A549 (cell line): ENCODE measurements around the gene DMRTC2. TPM values are rescaled to one million over a fixed set of nuclear protein-coding genes. Genes with fewer than 3 reads are reported as not detected.
A peak's percentile ranks its signal among the peaks of the same experiment; 100 is the strongest.

Experiments
- ATAC-seq, 2 experiments: fragments of 200-7000 bp in 1 of 2; fragments of >200 bp in 1 of 2; cut with Nextera tagmentation in 1 of 2; cut with Tn5 transposase in 1 of 2; 3 replicates each; pipeline versions ENCODE4 v1.8.0 to v1.9.1; 2018 to 2020; ENCODE audit warnings: mild to moderate bottlenecking in 1 of 2, moderate library complexity in 1 of 2
- CTCF ChIA-PET: fragments of 300-600 bp; sonication (Branson Sonifier 250); formaldehyde crosslinking; extraction: SDS; loops from one replicate; lab custom pipeline; 2021; ENCODE audit warnings: antibody characterized with exemption, inconsistent platforms; lab: Yijun Ruan, JAX
- POLR2A ChIA-PET: fragments of 350-600 bp; formaldehyde crosslinking; extraction: SDS; loops from one replicate; lab custom pipeline; 2021; ENCODE audit warnings: antibody characterized with exemption, inconsistent platforms; lab: Yijun Ruan, JAX
- DNase-seq, 2 experiments: peaks; one replicate each; pipeline versions ENCODE4 v3.0.0 to v3.0.0-alpha.2; 2011 to 2016; ENCODE audit warnings: low read depth in 1 of 2, low spot score in 1 of 2
- FAIRE-seq: peaks from 2 replicates; lab custom pipeline; 2011; peaks lifted over from hg19 to GRCh38; lab: Jason Lieb, UNC
- H3K27ac ChIP-seq, 2 experiments: fragments of >200 bp; sonication (Bioruptor Twin); formaldehyde crosslinking; 3 replicates each; pipeline ENCODE4 v1.5.1; 2016 to 2017
- H3K4me1 ChIP-seq: fragments of >200 bp; sonication (Bioruptor Twin); formaldehyde crosslinking; 3 replicates; pipeline ENCODE4 v1.6.1; 2016
- H3K4me2 ChIP-seq: fragments of >200 bp; sonication (Bioruptor Twin); formaldehyde crosslinking; 3 replicates; pipeline ENCODE4 v1.6.1; 2016
- H3K4me3 ChIP-seq: fragments of >200 bp; sonication (Bioruptor Twin); formaldehyde crosslinking; 3 replicates; pipeline ENCODE4 v1.5.1; 2016
- H3K9me3 ChIP-seq: fragments of >200 bp; sonication (Bioruptor Twin); formaldehyde crosslinking; 3 replicates; pipeline ENCODE4 v1.6.1; 2016
- CBX2 ChIP-seq: fragments of 200-600 bp; sonication (generic); IDR thresholded peaks from 2 replicates; pipeline ENCODE4 v1.6.1; 2016; ENCODE audit warnings: low read depth, mild to moderate bottlenecking, borderline replicate concordance
- CBX8 ChIP-seq: fragments of 200-600 bp; sonication (generic); IDR thresholded peaks from 2 replicates; pipeline ENCODE4 v1.6.1; 2016
- CEBPB ChIP-seq, 2 experiments: fragments of >200 bp in 1 of 2; sonication (Bioruptor Twin) in 1 of 2; formaldehyde crosslinking in 1 of 2; IDR thresholded peaks; 2 replicates each; pipeline ENCODE4 v1.6.1; 2012 to 2016
- CHD2 ChIP-seq: fragments of 150-350 bp; IDR thresholded peaks from 2 replicates; pipeline ENCODE4 v1.6.1; 2014; ENCODE audit warnings: low read length; ENCODE audit not compliant: partially characterized antibody
- CTCF ChIP-seq: fragments of >200 bp; sonication (Bioruptor Twin); formaldehyde crosslinking; IDR thresholded peaks from 3 replicates; pipeline ENCODE4 v1.5.1; 2016
- EHF ChIP-seq: fragments of 250-450 bp; sonication (Bioruptor Pico); IDR thresholded peaks from 2 replicates; pipeline ENCODE4 v1.5.0; 2020; ENCODE audit warnings: mild to moderate bottlenecking
- EHMT2 ChIP-seq: fragments of 200-600 bp; sonication (generic); IDR thresholded peaks from 2 replicates; pipeline ENCODE4 v1.6.1; 2016; ENCODE audit warnings: antibody characterized with exemption, low read depth, mild to moderate bottlenecking, moderate library complexity
- EP300 ChIP-seq, 2 experiments: fragments of >200 bp; sonication (Bioruptor Twin); formaldehyde crosslinking; IDR thresholded peaks; 2 replicates in 1 of 2; 3 replicates in 1 of 2; pipeline ENCODE4 v1.6.1; 2016 to 2017
- FOSB ChIP-seq: fragments of 250-450 bp; sonication (Bioruptor Pico); IDR thresholded peaks from 2 replicates; pipeline ENCODE4 v1.5.0; 2020; ENCODE audit warnings: mild to moderate bottlenecking, moderate library complexity
- FOSL2 ChIP-seq, 2 experiments: fragments of 450-650 bp in 1 of 2; fragments of >200 bp in 1 of 2; sonication (Bioruptor Twin) in 1 of 2; formaldehyde crosslinking; IDR thresholded peaks; 2 replicates each; pipeline versions ENCODE4 v1.5.0 to v1.6.1; 2016 to 2020; ENCODE audit warnings: mild to moderate bottlenecking in 1 of 2, moderate library complexity in 1 of 2
- HDAC2 ChIP-seq: fragments of 200-600 bp; sonication (generic); IDR thresholded peaks from 2 replicates; pipeline ENCODE4 v1.6.1; 2016
- HOXB5 ChIP-seq: fragments of 250-450 bp; sonication (Bioruptor Pico); IDR thresholded peaks from 2 replicates; pipeline ENCODE4 v1.5.0; 2020; ENCODE audit warnings: mild to moderate bottlenecking, moderate library complexity
- JUN ChIP-seq, 2 experiments: fragments of >200 bp; sonication (Bioruptor Twin); formaldehyde crosslinking; IDR thresholded peaks; 2 replicates in 1 of 2; 3 replicates in 1 of 2; pipeline ENCODE4 v1.6.1; 2016 to 2017
- KDM1A ChIP-seq: fragments of 200-600 bp; sonication (generic); IDR thresholded peaks from 2 replicates; pipeline ENCODE4 v1.6.1; 2016; ENCODE audit warnings: low read depth, mild to moderate bottlenecking
- KDM5A ChIP-seq: fragments of 200-600 bp; sonication (generic); IDR thresholded peaks from 2 replicates; pipeline ENCODE4 v1.6.1; 2016; ENCODE audit warnings: antibody characterized with exemption, mild to moderate bottlenecking
- MAX ChIP-seq: IDR thresholded peaks from 2 replicates; pipeline ENCODE4 v1.6.1; 2012
- NFE2L2 ChIP-seq: fragments of 150-350 bp; conservative IDR thresholded peaks from 2 replicates; pipeline ENCODE4 v1.6.1; 2014; ENCODE audit warnings: low read length
- NR3C1 ChIP-seq: fragments of >200 bp; sonication (Bioruptor Twin); formaldehyde crosslinking; IDR thresholded peaks from 3 replicates; pipeline ENCODE4 v1.6.1; 2017
- PHF8 ChIP-seq: fragments of 200-600 bp; sonication (generic); IDR thresholded peaks from 2 replicates; pipeline ENCODE4 v1.6.1; 2016; ENCODE audit warnings: low read depth, mild to moderate bottlenecking, antibody characterized with exemption, moderate library complexity, borderline replicate concordance
- POLR2A ChIP-seq: IDR thresholded peaks from 2 replicates; pipeline ENCODE4 v1.6.1; 2012; ENCODE audit warnings: mild to moderate bottlenecking, low read length
- POLR2AphosphoS2 ChIP-seq: conservative IDR thresholded peaks from 2 replicates; pipeline ENCODE4 v1.6.1; 2012; ENCODE audit warnings: low read length, improper control_type of control experiment, inconsistent platforms
- RCOR1 ChIP-seq: fragments of 150-350 bp; IDR thresholded peaks from 2 replicates; pipeline ENCODE4 v1.6.1; 2014; ENCODE audit warnings: antibody characterized with exemption, low read length, low read depth
- RFX5 ChIP-seq: fragments of 450-650 bp; IDR thresholded peaks from 2 replicates; pipeline ENCODE4 v1.7.1; 2014; ENCODE audit warnings: antibody characterized with exemption, mild to moderate bottlenecking, moderate library complexity
- RNF2 ChIP-seq: fragments of 200-600 bp; sonication (generic); IDR thresholded peaks from 2 replicates; pipeline ENCODE4 v1.6.1; 2016; ENCODE audit warnings: low read depth, mild to moderate bottlenecking, antibody characterized with exemption, moderate library complexity, borderline replicate concordance
- SMC3 ChIP-seq: fragments of >200 bp; sonication (Bioruptor Twin); formaldehyde crosslinking; IDR thresholded peaks from 3 replicates; pipeline ENCODE4 v1.6.1; 2018; ENCODE audit warnings: inconsistent platforms
- SREBF2 ChIP-seq: fragments of 450-650 bp; IDR thresholded peaks from 2 replicates; pipeline ENCODE4 v1.6.1; 2014; ENCODE audit warnings: mild to moderate bottlenecking, moderate library complexity
- TP53 ChIP-seq: fragments of 250-450 bp; sonication (Bioruptor Pico); IDR thresholded peaks from 2 replicates; pipeline ENCODE4 v1.5.0; 2021; ENCODE audit warnings: mild to moderate bottlenecking, moderate library complexity
- ZFP36 ChIP-seq: fragments of 450-650 bp; IDR thresholded peaks from 2 replicates; pipeline ENCODE4 v1.6.1; 2014; ENCODE audit warnings: borderline replicate concordance; ENCODE audit not compliant: partially characterized antibody
- ZNF302 ChIP-seq: fragments of 250-450 bp; sonication (Bioruptor Pico); IDR thresholded peaks from 2 replicates; pipeline ENCODE4 v1.9.0; 2021; ENCODE audit warnings: inconsistent platforms, mild to moderate bottlenecking, moderate library complexity
- WGBS: methylation state at CpG from one replicate; pipeline ENCODE4 v1.1.6; 2017; ENCODE audit errors: missing lambda C conversion rate; 5-methylcytosine and 5-hydroxymethylcytosine counted together
- polyA plus RNA-seq, 4 experiments: library from polyadenylated mRNA; depleted of rRNA in 3 of 4; stranded (reverse); fragments of >200 nt; fragmentation: RNase III in 1 of 4; extraction: RNeasy Plus Mini Kit Qiagen cat#74134 plus additional on column Dnase treatment in 1 of 4; gene quantifications; 2 replicates in 3 of 4; 3 replicates in 1 of 4; pipeline ENCODE4 v1.2.3, GENCODE V29; 2011 to 2017
- TF ChIP-seq, protein P1 (sequence below): IDR thresholded peaks from 2 replicates; pipeline ENCODE4 v1.6.1; 2012

DMRTC2 gene
- polyA plus RNA-seq, 2 of the 4 experiments (the other 2 are of a cell fraction) = not detected

GRCh38 chr19:41839211-41839610 is 5.6 kb upstream of the DMRTC2 start:
- Histone ChIP-seq H3K9me3 (no peaks in the 10 kb centered on the region), H3K4me3 (no peak overlapping the region), H3K4me2 (no peak overlapping the region), H3K4me1 (no peaks in the 10 kb centered on the region), H3K27ac (no peak overlapping the region)
- 5% methylated on average over 2 of the region's 2 CpGs for WGBS
- ATAC-seq = no peak
- ChIA-PET CTCF (interaction anchor here (0.9 to 11.2 kb wide), 7 partner anchors 14 to 195 kb away, joined by 3 to 243 read pairs (median 9); partner anchors contain the start of genes CEACAM3 and RPS19), POLR2A (interaction anchor here (0.9 kb wide), 1 partner anchor 21 kb away, joined by 3 read pairs; the partner anchor contains the start of gene RPS19)
- DNase-seq = no peak
- peak; percentile 78 for FAIRE-seq
- TF ChIP-seq ZFP36 = no peak
- no peak for TF ChIP-seq RCOR1
- no peak for TF ChIP-seq SMC3
- no peak for TF ChIP-seq KDM1A
- no peak for TF ChIP-seq CEBPB (IDR thresholded peaks at IDR 0.05)
- no peak for TF ChIP-seq NFE2L2
- TF ChIP-seq MAX = no peak
- TF ChIP-seq SREBF2 = no peak
- TF ChIP-seq CTCF = no peak
- no peak for TF ChIP-seq CHD2
- TF ChIP-seq, protein P1, sequence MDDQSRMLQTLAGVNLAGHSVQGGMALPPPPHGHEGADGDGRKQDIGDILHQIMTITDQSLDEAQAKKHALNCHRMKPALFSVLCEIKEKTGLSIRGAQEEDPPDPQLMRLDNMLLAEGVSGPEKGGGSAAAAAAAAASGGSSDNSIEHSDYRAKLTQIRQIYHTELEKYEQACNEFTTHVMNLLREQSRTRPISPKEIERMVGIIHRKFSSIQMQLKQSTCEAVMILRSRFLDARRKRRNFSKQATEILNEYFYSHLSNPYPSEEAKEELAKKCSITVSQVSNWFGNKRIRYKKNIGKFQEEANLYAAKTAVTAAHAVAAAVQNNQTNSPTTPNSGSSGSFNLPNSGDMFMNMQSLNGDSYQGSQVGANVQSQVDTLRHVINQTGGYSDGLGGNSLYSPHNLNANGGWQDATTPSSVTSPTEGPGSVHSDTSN = no peak
- TF ChIP-seq KDM5A = no peak
- TF ChIP-seq EHMT2 = no peak
- TF ChIP-seq JUN (IDR thresholded peaks at IDR 0.05) = no peak
- TF ChIP-seq POLR2A = no peak
- no peak for TF ChIP-seq RFX5
- TF ChIP-seq RNF2 = no peak
- no peak for TF ChIP-seq NR3C1
- TF ChIP-seq HDAC2 = no peak

DNA sequence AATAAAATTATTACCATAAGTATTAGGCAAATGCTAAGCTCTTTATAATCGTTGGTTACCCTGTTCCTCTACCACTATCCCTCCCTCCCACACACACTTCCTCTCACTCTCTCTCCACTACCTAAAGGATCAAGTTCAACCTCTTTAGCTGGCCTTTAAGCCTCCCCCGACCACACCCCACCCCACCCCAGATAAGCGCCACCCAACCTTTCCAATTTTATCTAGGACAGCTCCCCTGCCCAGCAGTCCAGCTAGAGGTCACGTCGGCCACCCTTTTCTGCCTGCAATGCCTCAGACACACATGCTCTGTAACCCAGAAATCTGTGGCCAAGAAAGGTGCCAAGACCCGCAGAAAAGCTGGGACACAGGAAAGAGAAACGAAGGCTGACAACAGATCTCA is 1.5 kb upstream of the DMRTC2 start:
- TF ChIP-seq ZNF302 (CRISPR knock-in tag) (no peak), HOXB5 (CRISPR knock-in tag) (no peak), TP53 (CRISPR knock-in tag) (no peak), PHF8 (no peak), NR3C1 (no peak), EP300 (IDR thresholded peaks at IDR 0.05) (no peak), CBX2 (no peak), CBX8 (no peak), FOSB (CRISPR knock-in tag) (no peak), CTCF (no peak), EHF (CRISPR knock-in tag) (no peak), FOSL2 (IDR thresholded peaks at IDR 0.05) (no peak), FOSL2 (CRISPR knock-in tag; IDR thresholded peaks at IDR 0.05) (no peak), POLR2AphosphoS2 (no peak)
- no peaks in the 10 kb centered on the region for H3K9me3 ChIP-seq
- DNase-seq (no peak), FAIRE-seq (no peak), ATAC-seq (no peak)
- ChIA-PET POLR2A (interaction anchor here (2.3 kb wide), 1 partner anchor 17 kb away, joined by 10 read pairs; the partner anchor contains the start of gene RPS19), CTCF (interaction anchor here (0.7 to 3.4 kb wide), 11 partner anchors 8 to 280 kb away, joined by 3 to 15 read pairs (median 7); partner anchors contain the start of genes CEACAM3 and RPS19)
- no peak overlapping the region for H3K4me3 ChIP-seq
- WGBS = 37% methylated on average over 7 of the region's 7 CpGs
- no peak overlapping the region for H3K27ac ChIP-seq
- no peak overlapping the region for H3K4me2 ChIP-seq
- H3K4me1 ChIP-seq = no peaks in the 10 kb centered on the region
